Common myeloid progenitor, CD34-positive (primary cell): ENCODE data around the gene APOO.

Experiments
- CTCF ChIA-PET: fragments of 350-600 bp; sonication (Branson Sonifier 250); formaldehyde crosslinking; loops from one replicate; lab custom pipeline; 2021; ENCODE audit warnings: antibody characterized with exemption; lab: Charles Lee
- POLR2A ChIA-PET: fragments of 350-600 bp; sonication (Branson Sonifier 250); formaldehyde crosslinking; loops from one replicate; lab custom pipeline; 2021; ENCODE audit warnings: antibody characterized with exemption; lab: Charles Lee
- DNase-seq, 3 donors: peaks; one replicate each; pipeline versions ENCODE4 v3.0.0 to v3.0.0-alpha.2; 2013
- H3K27ac ChIP-seq, 2 experiments: 1 replicate in 1 of 2; 2 replicates in 1 of 2; pipeline ENCODE4 v1.7.0; 2013; ENCODE audit warnings: inconsistent platforms in 2 of 2, low read length in 2 of 2, mild to moderate bottlenecking in 2 of 2, low read depth in 1 of 2, moderate library complexity in 1 of 2; ENCODE audit not compliant: severe bottlenecking in 2 of 2, insufficient read depth in 1 of 2, poor library complexity in 1 of 2
- H3K27me3 ChIP-seq, 5 experiments: replicated peaks in 2 of 5; 1 replicate in 3 of 5; 2 replicates in 2 of 5; pipeline versions ENCODE4 v1.6.1 to v1.7.0; 2013; ENCODE audit warnings: low read length in 4 of 5, mild to moderate bottlenecking in 2 of 5, moderate library complexity in 2 of 5, inconsistent platforms in 1 of 5; ENCODE audit not compliant: insufficient read depth in 5 of 5, control insufficient read depth in 4 of 5
- H3K36me3 ChIP-seq, 4 experiments: 1 replicate in 2 of 4; 2 replicates in 2 of 4; pipeline versions ENCODE4 v1.6.1 to v1.7.0; 2013; ENCODE audit warnings: low read length in 3 of 4, control low read depth in 1 of 4, mild to moderate bottlenecking in 1 of 4; ENCODE audit not compliant: control insufficient read depth in 4 of 4, insufficient read depth in 4 of 4
- H3K4me1 ChIP-seq, 4 experiments: 1 replicate in 3 of 4; 2 replicates in 1 of 4; pipeline versions ENCODE4 v1.6.1 to v1.7.1; 2013; ENCODE audit warnings: low read length in 3 of 4, mild to moderate bottlenecking in 3 of 4, control low read depth in 1 of 4, inconsistent platforms in 1 of 4, moderate library complexity in 1 of 4; ENCODE audit not compliant: control insufficient read depth in 4 of 4, insufficient read depth in 4 of 4; ENCODE audit errors: control extremely low read depth in 1 of 4
- H3K4me3 ChIP-seq, 7 experiments: 1 replicate in 4 of 7; 2 replicates in 3 of 7; pipeline versions ENCODE4 v1.5.1 to v1.7.0; 2013; ENCODE audit warnings: mild to moderate bottlenecking in 7 of 7, low read length in 6 of 7, moderate library complexity in 6 of 7, inconsistent platforms in 2 of 7, low read depth in 2 of 7, control low read depth in 1 of 7; ENCODE audit not compliant: insufficient read depth in 4 of 7, control insufficient read depth in 1 of 7; ENCODE audit errors: extremely low read depth in 1 of 7
- H3K9me3 ChIP-seq, 5 experiments: 1 replicate in 4 of 5; 2 replicates in 1 of 5; pipeline versions ENCODE4 v1.6.1 to v1.7.1; 2013; ENCODE audit warnings: low read length in 4 of 5, mild to moderate bottlenecking in 2 of 5, inconsistent platforms in 1 of 5, low read depth in 1 of 5, moderate library complexity in 1 of 5; ENCODE audit not compliant: control insufficient read depth in 4 of 5, insufficient read depth in 2 of 5; ENCODE audit errors: control extremely low read depth in 1 of 5
- WGBS: methylation state at CpG from one replicate; pipeline ENCODE4 v1.1.5; 2013; ENCODE audit not compliant: insufficient coverage; 5-methylcytosine and 5-hydroxymethylcytosine counted together

The APOO gene

DNA sequence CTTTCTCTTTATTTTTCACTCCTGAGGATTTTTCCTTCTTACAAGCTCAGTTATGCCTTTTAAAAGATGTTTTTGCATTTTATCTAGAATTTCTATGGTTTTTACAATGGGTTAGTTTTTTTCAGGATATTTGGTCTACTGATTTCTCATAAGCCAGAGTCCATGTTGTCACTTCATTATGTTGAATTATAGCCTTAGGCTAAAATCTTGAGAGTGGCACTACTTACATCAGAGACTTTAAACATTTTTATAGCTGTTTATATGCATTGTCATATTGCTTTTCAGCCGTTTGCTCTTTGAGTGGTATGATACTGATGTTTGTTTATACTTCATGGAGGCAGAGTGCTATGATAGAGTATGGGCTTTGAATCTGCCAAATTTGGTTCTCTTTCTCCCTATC lies 36.5 kb upstream of the APOO start:
- CTCF ChIA-PET = no interaction called here
- Histone ChIP-seq H3K27ac (no peak overlapping the region), H3K4me1 (no peaks in the 10 kb centered on the region), H3K36me3 (peaks cover 0 to 3% (median 0%) of the 10 kb centered on the region in 4 experiments), H3K4me3 (no peak overlapping the region), H3K27me3 (peaks cover 0 to 13% (median 0%) of the 10 kb centered on the region in 5 experiments), H3K9me3 (no peaks in the 10 kb centered on the region)
- POLR2A ChIA-PET = no interaction called here
- no peak for DNase-seq
- WGBS = no CpG with 5 or more reads among the region's 1 CpG

DNA sequence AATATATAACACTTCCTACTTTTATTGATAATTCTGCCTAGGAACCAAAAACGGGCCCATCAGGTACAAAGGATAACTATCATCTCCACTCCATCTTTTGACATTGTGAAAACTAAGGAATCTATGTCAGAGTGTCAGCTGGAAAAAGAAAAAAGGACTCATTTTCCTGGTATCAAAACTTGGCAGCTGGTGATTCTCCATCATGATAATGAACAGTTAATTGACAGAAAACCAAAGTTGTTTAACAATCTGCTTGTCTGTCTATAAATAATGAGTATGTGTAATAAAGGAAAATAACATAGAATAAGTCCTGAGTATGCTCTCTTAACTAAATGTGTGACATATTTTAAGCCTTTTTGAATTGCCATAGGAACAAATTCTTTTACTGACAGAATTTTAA lies 31.5 kb upstream of the APOO start:
- Histone ChIP-seq H3K4me3 (no peak overlapping the region), H3K36me3 (no peaks in the 10 kb centered on the region), H3K9me3 (no peaks in the 10 kb centered on the region), H3K27me3 (peaks cover 0 to 12% (median 0%) of the 10 kb centered on the region in 5 experiments), H3K4me1 (no peaks in the 10 kb centered on the region), H3K27ac (no peak overlapping the region)
- no peak for DNase-seq
- POLR2A ChIA-PET = no interaction called here
- WGBS = no CpG with 5 or more reads among the region's 1 CpG
- CTCF ChIA-PET = no interaction called here

DNA sequence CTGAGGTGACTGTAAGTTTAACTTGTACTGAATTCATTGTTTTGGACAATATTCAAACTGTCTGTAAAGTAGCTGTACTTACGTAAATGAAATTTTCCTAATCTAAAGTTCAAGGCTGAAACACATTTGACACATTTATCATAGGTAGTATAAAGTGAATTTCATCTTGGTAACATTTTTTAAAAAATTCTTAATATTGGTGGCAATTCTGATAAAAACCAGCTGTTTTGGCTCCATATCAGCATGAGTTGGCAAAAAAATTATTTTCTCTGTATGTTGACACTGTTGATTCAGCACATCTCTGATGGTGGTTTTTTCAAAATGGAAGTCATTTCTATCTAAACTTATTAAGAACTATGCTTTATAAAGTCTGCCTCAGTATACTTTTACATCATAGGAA lies 31.0 kb upstream of the APOO start:
- ChIA-PET CTCF (no interaction called here), POLR2A (no interaction called here)
- no CpG with 5 or more reads among the region's 1 CpG for WGBS
- Histone ChIP-seq H3K4me3 (no peak overlapping the region), H3K27me3 (peaks cover 0 to 12% (median 0%) of the 10 kb centered on the region in 5 experiments), H3K9me3 (no peaks in the 10 kb centered on the region), H3K27ac (no peak overlapping the region), H3K4me1 (no peaks in the 10 kb centered on the region), H3K36me3 (no peaks in the 10 kb centered on the region)
- DNase-seq = peak in 1 of 3 donors; percentile 8

DNA sequence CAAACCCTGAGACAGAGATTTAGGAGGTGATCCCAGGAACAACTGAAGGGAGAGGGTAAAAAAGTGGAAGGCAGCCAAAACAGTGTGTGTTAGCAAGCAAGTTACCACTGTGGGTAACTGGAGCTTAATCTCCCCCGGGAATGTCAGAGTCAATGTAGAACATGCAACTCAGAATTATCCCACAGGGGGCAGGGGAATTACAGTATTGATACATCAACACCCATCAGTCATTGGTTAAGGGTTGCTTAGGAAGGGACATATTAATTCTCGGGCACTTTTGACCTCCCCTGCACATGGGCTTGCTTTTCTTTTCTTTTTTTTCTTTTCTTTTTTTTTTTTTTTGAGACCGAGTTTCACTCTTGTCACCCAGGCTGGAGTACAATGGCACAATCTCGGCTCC lies 29.4 kb upstream of the APOO start:
- POLR2A ChIA-PET = no interaction called here
- Histone ChIP-seq H3K36me3 (no peaks in the 10 kb centered on the region), H3K9me3 (no peaks in the 10 kb centered on the region), H3K27ac (no peak overlapping the region), H3K4me3 (no peak overlapping the region), H3K27me3 (peaks cover 0 to 8% (median 0%) of the 10 kb centered on the region in 5 experiments), H3K4me1 (peaks cover 0 to under 1% (median 0%) of the 10 kb centered on the region in 4 experiments)
- WGBS = 86% methylated on average over 1 of the region's 4 CpGs
- no peak for DNase-seq
- CTCF ChIA-PET = no interaction called here

DNA sequence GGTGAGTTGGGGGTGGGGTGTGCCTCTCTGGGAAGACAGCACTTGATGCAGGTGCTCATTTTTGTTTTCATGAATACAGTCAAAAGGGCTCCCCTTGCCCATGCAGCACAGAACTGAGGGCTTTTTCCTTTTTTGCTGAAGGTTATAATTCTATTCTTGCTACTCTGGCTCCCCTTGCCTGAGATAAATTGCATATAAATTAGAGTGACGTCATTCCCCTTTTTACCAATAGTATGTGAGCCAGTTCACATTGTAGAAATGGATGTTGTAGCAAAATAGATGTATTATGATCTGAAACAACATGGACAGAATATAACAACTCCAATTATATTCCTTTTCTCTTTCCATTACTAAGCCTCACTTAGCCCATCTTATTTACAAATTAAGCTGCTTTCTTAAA lies 28.4 kb upstream of the APOO start:
- ChIA-PET POLR2A (no interaction called here), CTCF (no interaction called here)
- peaks cover 0 to 8% (median 0%) of the 10 kb centered on the region in 5 experiments for H3K27me3 ChIP-seq
- no peaks in the 10 kb centered on the region for H3K9me3 ChIP-seq
- no peak overlapping the region for H3K4me3 ChIP-seq
- peaks cover 0 to 7% (median 3%) of the 10 kb centered on the region in 4 experiments for H3K4me1 ChIP-seq
- WGBS = no CpG with 5 or more reads among the region's 1 CpG
- no peak overlapping the region for H3K27ac ChIP-seq
- H3K36me3 ChIP-seq = no peaks in the 10 kb centered on the region
- DNase-seq = no peak

DNA sequence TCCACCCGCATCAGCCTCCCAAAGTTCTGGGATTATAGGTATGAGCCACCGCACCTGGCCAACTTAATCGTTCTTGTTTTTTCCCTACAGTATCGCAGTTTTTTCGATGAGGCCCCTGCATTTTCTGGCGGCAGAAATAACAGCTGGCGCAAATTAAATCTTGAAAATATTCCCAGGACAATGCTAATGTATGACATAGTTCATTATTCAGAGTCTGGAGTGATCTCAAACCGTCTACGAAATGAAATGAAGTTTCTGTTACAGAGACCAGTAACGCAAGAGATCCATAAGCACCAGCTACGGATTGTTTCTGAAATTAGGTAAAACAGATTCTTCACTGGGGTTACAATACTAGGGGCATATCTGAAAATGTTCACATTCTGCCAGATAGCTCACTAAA lies 27.4 kb upstream of the APOO start:
- Histone ChIP-seq H3K4me1 (peaks cover 0 to 8% (median 6%) of the 10 kb centered on the region in 4 experiments), H3K9me3 (no peaks in the 10 kb centered on the region), H3K4me3 (no peak overlapping the region), H3K27me3 (peaks cover 0 to 4% (median 0%) of the 10 kb centered on the region in 5 experiments), H3K27ac (no peak overlapping the region), H3K36me3 (no peaks in the 10 kb centered on the region)
- WGBS = 95% methylated on average over 10 of the region's 11 CpGs
- POLR2A ChIA-PET = no interaction called here
- no peak for DNase-seq
- CTCF ChIA-PET = no interaction called here

DNA sequence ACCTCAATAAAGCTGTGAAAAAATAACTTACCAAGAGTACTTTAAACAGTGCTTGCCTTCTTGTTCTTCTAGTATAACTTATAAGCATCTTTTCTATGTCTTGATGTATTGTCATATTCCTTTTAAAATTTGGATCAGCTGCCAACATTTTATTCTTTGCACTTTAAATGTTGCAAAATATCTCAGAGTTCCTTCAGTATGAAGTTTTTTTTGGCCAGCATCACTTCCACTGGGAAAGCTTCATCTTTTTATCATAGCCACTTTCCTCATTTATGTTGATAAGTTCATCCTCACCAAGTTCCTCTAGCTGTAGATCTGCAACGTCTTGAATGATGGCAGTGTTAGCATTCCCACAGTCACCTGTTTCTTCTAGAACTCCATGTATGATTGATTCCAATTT lies 24.3 kb upstream of the APOO start:
- no peak overlapping the region for H3K27ac ChIP-seq
- no peaks in the 10 kb centered on the region for H3K36me3 ChIP-seq
- POLR2A ChIA-PET = no interaction called here
- no peak for DNase-seq
- 20% methylated on average over 1 of the region's 1 CpG for WGBS
- CTCF ChIA-PET = no interaction called here
- H3K9me3 ChIP-seq = no peaks in the 10 kb centered on the region
- no peak overlapping the region for H3K4me3 ChIP-seq
- peaks cover 0 to 4% (median 0%) of the 10 kb centered on the region in 5 experiments for H3K27me3 ChIP-seq
- peaks cover 0 to 8% (median 6%) of the 10 kb centered on the region in 4 experiments for H3K4me1 ChIP-seq
